Epithelial cell of esophagus (primary cell): ENCODE data around the gene TEX55.

ENCODE experiments used
- DNase-seq: peaks from one replicate; pipeline ENCODE4 v3.0.0; 2010; ENCODE audit warnings: low read depth
- H3K4me3 ChIP-seq: 2 replicates; pipeline ENCODE4 v1.5.1; 2011; ENCODE audit warnings: mild to moderate bottlenecking, low read length, control low read depth
- CTCF ChIP-seq: IDR thresholded peaks from 2 replicates; pipeline ENCODE4 v1.5.1; 2011; ENCODE audit warnings: low read depth, mild to moderate bottlenecking, low read length, control low read depth, inconsistent platforms; ENCODE audit not compliant: insufficient read depth; ENCODE audit errors: missing control alignments

TEX55 gene

GRCh38 chr3:119176778-119177177, 30.8 kb downstream of the TEX55 start:
- peak overlapping the region; percentile 0 for H3K4me3 ChIP-seq
- no peak for DNase-seq
- no peak for TF ChIP-seq CTCF

- peak; percentile 53 for DNase-seq
- no peak overlapping the region for H3K4me3 ChIP-seq
- no peak for TF ChIP-seq CTCF
Observed at GRCh38 chr3:119177321-119177720, 31.4 kb downstream of the TEX55 start.

DNA sequence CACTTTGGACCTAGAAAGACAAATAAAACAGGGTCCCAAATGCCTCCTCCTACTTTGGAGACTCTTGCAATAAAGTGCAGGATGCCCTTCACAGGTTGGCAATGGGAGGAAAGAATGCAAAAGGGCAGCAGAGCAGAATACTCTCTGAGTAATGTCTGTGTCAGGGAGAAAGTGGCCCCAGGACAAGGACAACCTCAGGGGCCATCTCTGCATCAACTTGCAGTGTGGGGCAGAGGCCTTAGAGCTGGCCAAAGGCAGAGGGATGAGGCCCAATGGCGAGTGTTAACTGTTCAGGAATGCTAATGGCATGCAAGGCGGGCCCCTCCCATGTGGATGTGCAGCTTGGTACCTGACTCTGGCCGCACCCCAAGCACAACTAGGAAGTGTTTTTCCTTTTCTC, 35.8 kb downstream of the TEX55 start:
- DNase-seq = peak; percentile 89
- no peak overlapping the region for H3K4me3 ChIP-seq
- no peak for TF ChIP-seq CTCF

- TF ChIP-seq CTCF = no peak
- no peak overlapping the region for H3K4me3 ChIP-seq
- no peak for DNase-seq
Observed at GRCh38 chr3:119184111-119184510, 38.1 kb downstream of the TEX55 start.

- DNase-seq = peak; percentile 93
- H3K4me3 ChIP-seq = no peak overlapping the region
- TF ChIP-seq CTCF = no peak
Observed at GRCh38 chr3:119184796-119185570, 39.0 kb downstream of the TEX55 start.

GRCh38 chr3:119187266-119187665, 41.3 kb downstream of the TEX55 start:
- no peak for TF ChIP-seq CTCF
- no peak overlapping the region for H3K4me3 ChIP-seq
- DNase-seq = no peak

GRCh38 chr3:119191800-119192199, 45.8 kb downstream of the TEX55 start:
- H3K4me3 ChIP-seq = no peak overlapping the region
- no peak for TF ChIP-seq CTCF
- DNase-seq = no peak
